Adrenal gland (tissue), 12 donors: ENCODE measurements around the gene ARHGEF10L. TPM values are rescaled to one million over a fixed set of nuclear protein-coding genes. Genes with fewer than 3 reads are reported as not detected.

Source experiments
- DNase-seq, 7 donors: peaks; one replicate each; pipeline ENCODE4 v3.0.0-alpha.2; 2019 to 2020
- H3K27ac ChIP-seq, 5 donors: fragments of 200-600 bp; sonication (generic) in 4 of 5; 1 replicate in 3 of 5; 2 replicates in 2 of 5; pipeline versions ENCODE4 v1.5.1 to v1.8.0; 2016 to 2020; ENCODE audit warnings: mild to moderate bottlenecking in 1 of 5
- H3K27me3 ChIP-seq: fragments of 200-600 bp; 2 replicates; pipeline ENCODE4 v1.8.0; 2021
- H3K36me3 ChIP-seq, 2 donors: fragments of 200-600 bp; replicated peaks in 1 of 2; 1 replicate in 1 of 2; 2 replicates in 1 of 2; pipeline versions ENCODE4 v1.5.1 to v1.8.0; 2018 to 2022
- H3K4me1 ChIP-seq, 2 donors: fragments of 200-600 bp; replicated peaks in 1 of 2; 1 replicate in 1 of 2; 2 replicates in 1 of 2; pipeline versions ENCODE4 v1.5.1 to v1.8.0; 2018 to 2021
- H3K4me3 ChIP-seq, 4 donors: fragments of 200-600 bp; sonication (generic) in 3 of 4; one replicate each; pipeline ENCODE4 v1.5.1; 2016 to 2018
- H3K9me3 ChIP-seq, 3 donors: fragments of 200-600 bp; sonication (generic) in 1 of 3; replicated peaks in 1 of 3; 1 replicate in 2 of 3; 2 replicates in 1 of 3; pipeline versions ENCODE4 v1.5.1 to v1.8.0; 2016 to 2021
- CTCF ChIP-seq, 6 experiments: fragments of 450-650 bp in 4 of 6; fragments of 200-600 bp in 2 of 6; sonication (generic) in 1 of 6; IDR thresholded peaks; 1 replicate in 5 of 6; 2 replicates in 1 of 6; pipeline versions ENCODE4 v1.5.1 to v1.8.0; 2016 to 2021; ENCODE audit warnings: antibody characterized with exemption in 6 of 6, mild to moderate bottlenecking in 2 of 6, moderate library complexity in 1 of 6
- POLR2A ChIP-seq, 2 donors: fragments of 450-650 bp; IDR thresholded peaks; one replicate each; pipeline ENCODE4 v1.6.1; 2017; ENCODE audit warnings: antibody characterized with exemption in 2 of 2, mild to moderate bottlenecking in 2 of 2, moderate library complexity in 1 of 2
- WGBS, 4 donors: extraction: QIAGEN DNeasy Blood & Tissue Kit in 2 of 4; methylation state at CpG; one replicate each; pipeline versions ENCODE4 v1.1.5 to v1.1.7; 2013 to 2017; 5-methylcytosine and 5-hydroxymethylcytosine counted together
- intact Hi-C, 2 donors: fragments of 100-400 bp; cut with DNase I; formaldehyde crosslinking; loops; one replicate each; pipeline versions ENCODE4 v1.14.1 to v1.15.0; 2022 to 2023
- polyA plus RNA-seq, 3 donors: library from polyadenylated mRNA; stranded (reverse); fragments of 200-250 nt in 2 of 3; fragments of 350-450 nt in 1 of 3; fragmentation: Illumina TruSeq in 1 of 3; extraction: RNeasy Lipid Tissue Mini Kit (QIAGEN cat#74804) in 1 of 3; gene quantifications; one replicate each; pipeline ENCODE4 v1.2.3, GENCODE V29; 2013 to 2014
- total RNA-seq, 9 donors: library from RNA; depleted of rRNA in 4 of 9; stranded (reverse); fragments of >200 nt in 4 of 9; fragments of 120-200 nt in 1 of 9; fragmentation: NEBNext Ultra II Directional in 1 of 9; extraction: Animal tissue kit (Norgen Biotek cat#: 25700) in 1 of 9; gene quantifications; one replicate each; pipeline versions ENCODE4 v1.1.0 to v1.2.4, GENCODE V29; 2013 to 2023
- donor health status: healthy with polysubstance abuse.
- donor health status: Bipolar disorder and iron deficiency.
- donor health status: DM: yes; HTN: yes; CAD: no.
- donor health status: DM: no; HTN: no; CAD: no.
- donor health status: DM: no; HTN: no; CAD: no.
- donor health status: DM: yes; HTN: yes; CAD: no.

Gene ARHGEF10L
- total and polyA plus RNA-seq, 12 donors, result 1.7 to 54.9 (median 30.1) TPM

- H3K27ac ChIP-seq, result no peak overlapping the region
- H3K9me3 ChIP-seq, result no peaks in the 10 kb centered on the region
- H3K27me3 ChIP-seq, result no peaks in the 10 kb centered on the region
- H3K4me3 ChIP-seq, result no peak overlapping the region
- H3K36me3 ChIP-seq, result no peaks in the 10 kb centered on the region
- DNase-seq, result no peak
- 68 to 76% (median 70%) methylated on average over 24 to 25 of the region's 25 CpGs for WGBS, 4 donors
- intact Hi-C loops, result no loop called here
- TF ChIP-seq POLR2A (IDR thresholded peaks at IDR 0.05) (no peak), CTCF (IDR thresholded peaks at IDR 0.05) (no peak)
- H3K4me1 ChIP-seq, result no peaks in the 10 kb centered on the region
These were observed 178.4 kb downstream of the ARHGEF10L start for GRCh38 chr1:17717594-17718535.

- Histone ChIP-seq H3K4me3 (no peak overlapping the region), H3K9me3 (no peaks in the 10 kb centered on the region), H3K27ac (no peak overlapping the region), H3K4me1 (no peaks in the 10 kb centered on the region), H3K36me3 (no peaks in the 10 kb centered on the region), H3K27me3 (no peaks in the 10 kb centered on the region)
- intact Hi-C loops, result no loop called here
- TF ChIP-seq POLR2A (IDR thresholded peaks at IDR 0.05) (no peak), CTCF (IDR thresholded peaks at IDR 0.05) (no peak)
- peak in 1 of 7 donors; percentile 2 for DNase-seq
- 73 to 83% (median 76%) methylated on average over 1 to 5 of the region's 5 CpGs for WGBS, 4 donors
These were observed 180.4 kb downstream of the ARHGEF10L start for GRCh38 chr1:17719874-17720273.

GRCh38 chr1:17721444-17721843, 181.9 kb downstream of the ARHGEF10L start:
- no peak for DNase-seq
- H3K9me3 ChIP-seq, result no peaks in the 10 kb centered on the region
- H3K4me3 ChIP-seq, result no peak overlapping the region
- intact Hi-C loops, result no loop called here
- TF ChIP-seq CTCF (IDR thresholded peaks at IDR 0.05), result no peak
- no peak for TF ChIP-seq POLR2A (IDR thresholded peaks at IDR 0.05)
- WGBS, 4 donors, result 85 to 100% (median 92%) methylated on average over 2 of the region's 2 CpGs
- H3K36me3 ChIP-seq, result no peaks in the 10 kb centered on the region
- H3K27ac ChIP-seq, result no peak overlapping the region
- H3K27me3 ChIP-seq, result no peaks in the 10 kb centered on the region
- no peaks in the 10 kb centered on the region for H3K4me1 ChIP-seq

- H3K4me1 ChIP-seq, result no peaks in the 10 kb centered on the region
- DNase-seq, result peak in 1 of 7 donors; percentile 19
- no peak overlapping the region for H3K4me3 ChIP-seq
- WGBS, 4 donors, result 34 to 42% (median 41%) methylated on average over 5 to 6 of the region's 6 CpGs
- H3K36me3 ChIP-seq, result no peaks in the 10 kb centered on the region
- H3K27ac ChIP-seq, result no peak overlapping the region
- intact Hi-C loops, result no loop called here
- H3K27me3 ChIP-seq, result no peaks in the 10 kb centered on the region
- no peaks in the 10 kb centered on the region for H3K9me3 ChIP-seq
- no peak for TF ChIP-seq CTCF (IDR thresholded peaks at IDR 0.05)
- TF ChIP-seq POLR2A (IDR thresholded peaks at IDR 0.05), result no peak
These were observed 184.2 kb downstream of the ARHGEF10L start for GRCh38 chr1:17723684-17724083.
